Vagina (tissue), 2 donors: ENCODE measurements around the gene STARD7.
A peak's percentile ranks its signal among the peaks of the same experiment; 100 is the strongest.

ENCODE experiments used
- POLR2A ChIP-seq, 2 donors: fragments of 450-650 bp; IDR thresholded peaks; one replicate each; pipeline ENCODE4 v1.6.1; 2017; ENCODE audit warnings: antibody characterized with exemption in 2 of 2, mild to moderate bottlenecking in 2 of 2, moderate library complexity in 2 of 2
- TF ChIP-seq, protein P1 (sequence below), 3 experiments: fragments of 450-650 bp in 2 of 3; fragments of 200-600 bp in 1 of 3; sonication (generic) in 1 of 3; IDR thresholded peaks; one replicate each; pipeline ENCODE4 v1.5.1; 2017 to 2019; ENCODE audit warnings: antibody characterized with exemption in 3 of 3, mild to moderate bottlenecking in 2 of 3, moderate library complexity in 2 of 3

DNA sequence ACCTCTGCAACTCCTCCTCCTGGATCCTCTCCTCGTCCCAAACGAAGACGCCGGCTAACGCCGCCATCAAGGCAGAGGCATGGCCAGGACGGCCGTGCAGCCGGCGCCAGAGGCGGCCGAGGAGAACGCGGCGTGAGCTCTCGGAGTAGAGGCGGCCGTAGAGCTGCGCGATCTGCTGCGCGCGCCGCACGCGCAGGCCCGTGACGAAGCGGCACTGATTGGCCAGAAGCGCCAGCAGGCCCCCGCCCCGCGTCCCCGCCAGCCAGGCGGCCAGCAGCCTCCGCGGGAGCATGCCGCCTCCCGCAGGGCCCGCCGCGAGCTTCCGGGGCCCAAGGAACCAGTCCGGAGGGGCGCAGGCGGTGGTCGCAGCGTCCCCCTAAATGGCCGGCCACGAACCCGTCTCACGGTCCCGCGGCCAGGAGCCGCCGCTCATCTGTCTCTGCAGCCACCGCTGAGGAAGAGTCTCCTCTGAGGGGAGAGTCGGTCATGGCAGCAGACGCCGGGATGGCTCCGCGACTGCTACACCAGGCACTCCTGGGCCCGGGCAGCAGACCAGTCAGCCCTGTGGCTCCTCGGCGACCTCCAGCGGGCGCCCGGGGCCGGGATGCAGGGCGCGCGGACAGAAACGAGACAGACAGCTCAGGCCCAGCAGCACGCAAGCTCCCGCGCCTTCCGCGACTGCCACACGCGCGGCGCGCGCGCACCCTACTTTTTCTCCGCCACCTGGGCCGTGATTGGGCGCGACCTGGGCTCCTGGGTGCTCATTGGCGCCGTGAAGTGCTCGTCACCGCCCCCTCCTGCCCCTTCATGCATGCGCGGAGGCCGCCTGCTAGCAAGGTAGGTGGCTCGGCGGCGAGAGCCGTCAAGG, at the start of gene STARD7:
- peak; percentile 35 to 90 for TF ChIP-seq POLR2A (IDR thresholded peaks at IDR 0.05)
- TF ChIP-seq, protein P1, sequence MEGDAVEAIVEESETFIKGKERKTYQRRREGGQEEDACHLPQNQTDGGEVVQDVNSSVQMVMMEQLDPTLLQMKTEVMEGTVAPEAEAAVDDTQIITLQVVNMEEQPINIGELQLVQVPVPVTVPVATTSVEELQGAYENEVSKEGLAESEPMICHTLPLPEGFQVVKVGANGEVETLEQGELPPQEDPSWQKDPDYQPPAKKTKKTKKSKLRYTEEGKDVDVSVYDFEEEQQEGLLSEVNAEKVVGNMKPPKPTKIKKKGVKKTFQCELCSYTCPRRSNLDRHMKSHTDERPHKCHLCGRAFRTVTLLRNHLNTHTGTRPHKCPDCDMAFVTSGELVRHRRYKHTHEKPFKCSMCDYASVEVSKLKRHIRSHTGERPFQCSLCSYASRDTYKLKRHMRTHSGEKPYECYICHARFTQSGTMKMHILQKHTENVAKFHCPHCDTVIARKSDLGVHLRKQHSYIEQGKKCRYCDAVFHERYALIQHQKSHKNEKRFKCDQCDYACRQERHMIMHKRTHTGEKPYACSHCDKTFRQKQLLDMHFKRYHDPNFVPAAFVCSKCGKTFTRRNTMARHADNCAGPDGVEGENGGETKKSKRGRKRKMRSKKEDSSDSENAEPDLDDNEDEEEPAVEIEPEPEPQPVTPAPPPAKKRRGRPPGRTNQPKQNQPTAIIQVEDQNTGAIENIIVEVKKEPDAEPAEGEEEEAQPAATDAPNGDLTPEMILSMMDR (IDR thresholded peaks at IDR 0.05), result peak in 1 of 3 experiments; percentile 20
